DMS79 treated with DMSO at 0.1 percent for 48 hours (cell line): ENCODE results near the gene STXBP6.
A peak's percentile ranks its signal among the peaks of the same experiment; 100 is the strongest.

ENCODE experiments used
- DNase-seq: peaks from one replicate; lab custom pipeline; 2025; lab: John Stamatoyannopoulos, UW

Gene STXBP6

GRCh38 chr14:24887623-24888304, 162.2 kb downstream of the STXBP6 start:
- DNase-seq, result no peak

GRCh38 chr14:24885410-24885913, 164.5 kb downstream of the STXBP6 start:
- no peak for DNase-seq

DNA sequence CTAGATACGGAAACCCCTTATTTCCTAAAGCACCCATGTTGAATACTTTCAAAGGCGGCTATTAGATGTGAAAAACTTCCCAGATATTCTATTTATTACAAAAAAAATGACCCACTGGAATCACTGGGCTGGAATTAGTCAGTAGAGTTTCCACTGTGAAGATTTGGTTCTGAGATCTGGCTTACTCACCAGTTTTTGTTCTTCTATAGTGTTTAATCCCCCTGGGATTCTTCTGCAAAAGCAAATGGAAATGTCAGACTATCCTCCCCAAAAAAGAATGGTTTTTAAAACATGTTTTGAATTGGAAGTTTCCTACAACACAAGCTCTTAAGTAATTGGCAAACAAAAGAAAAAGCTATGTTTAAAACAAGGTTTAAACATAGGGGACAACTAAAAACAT, 166.4 kb downstream of the STXBP6 start:
- no peak for DNase-seq

DNA sequence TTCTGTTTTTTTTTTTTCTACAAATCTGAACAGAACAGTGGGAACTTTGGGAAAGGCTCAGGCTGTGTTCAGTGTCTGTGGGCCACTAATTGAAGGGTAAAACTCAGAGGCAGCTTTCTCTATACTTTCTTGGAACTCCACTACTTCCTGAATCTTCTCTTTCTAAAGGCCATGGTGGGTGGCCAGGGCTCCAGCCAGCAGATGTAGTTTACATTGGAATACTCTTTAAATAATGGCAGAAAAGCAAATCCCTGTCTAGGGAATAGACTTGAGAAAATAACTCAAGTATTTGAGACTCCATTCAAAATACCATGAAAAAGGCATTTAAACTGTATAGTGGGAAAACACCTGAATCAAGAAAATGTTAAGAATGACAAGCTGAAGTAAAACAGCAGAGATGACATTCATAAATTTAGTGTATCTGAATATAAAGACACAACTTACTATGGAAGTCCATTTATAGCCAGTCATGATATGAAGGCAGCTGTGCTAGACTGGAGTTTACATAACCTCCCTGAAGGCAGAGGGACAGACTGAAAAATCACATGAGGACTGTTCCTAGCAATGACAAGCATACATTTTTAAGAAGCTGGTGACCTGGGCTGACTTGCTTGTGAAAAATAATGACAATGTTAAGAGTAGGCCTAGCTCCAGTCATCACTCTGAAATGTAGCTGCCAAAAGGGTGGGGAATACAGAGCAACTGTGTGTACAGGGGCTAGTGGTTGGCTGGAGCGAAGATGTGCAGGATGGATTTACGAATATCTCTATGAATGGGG, 168.6 kb downstream of the STXBP6 start:
- DNase-seq, result no peak

DNA sequence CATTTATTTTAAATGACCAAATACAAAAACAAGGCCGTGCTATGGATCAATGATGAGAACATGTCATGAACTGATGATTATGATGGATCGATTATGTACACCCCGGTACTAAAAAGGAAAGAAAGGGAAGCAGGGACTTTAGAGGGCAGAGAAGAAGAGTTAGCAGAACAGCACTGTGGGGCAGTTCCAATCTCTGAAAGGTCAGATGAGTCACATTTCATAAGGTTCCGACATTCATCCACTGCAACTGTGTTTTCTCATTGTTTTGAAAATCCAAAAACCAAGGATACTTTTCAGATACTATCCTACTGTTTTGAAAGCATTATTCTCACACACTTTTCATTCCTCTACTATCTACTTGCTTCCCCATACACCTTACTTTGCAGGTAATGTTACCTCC, 169.3 kb downstream of the STXBP6 start:
- DNase-seq, result no peak

DNA sequence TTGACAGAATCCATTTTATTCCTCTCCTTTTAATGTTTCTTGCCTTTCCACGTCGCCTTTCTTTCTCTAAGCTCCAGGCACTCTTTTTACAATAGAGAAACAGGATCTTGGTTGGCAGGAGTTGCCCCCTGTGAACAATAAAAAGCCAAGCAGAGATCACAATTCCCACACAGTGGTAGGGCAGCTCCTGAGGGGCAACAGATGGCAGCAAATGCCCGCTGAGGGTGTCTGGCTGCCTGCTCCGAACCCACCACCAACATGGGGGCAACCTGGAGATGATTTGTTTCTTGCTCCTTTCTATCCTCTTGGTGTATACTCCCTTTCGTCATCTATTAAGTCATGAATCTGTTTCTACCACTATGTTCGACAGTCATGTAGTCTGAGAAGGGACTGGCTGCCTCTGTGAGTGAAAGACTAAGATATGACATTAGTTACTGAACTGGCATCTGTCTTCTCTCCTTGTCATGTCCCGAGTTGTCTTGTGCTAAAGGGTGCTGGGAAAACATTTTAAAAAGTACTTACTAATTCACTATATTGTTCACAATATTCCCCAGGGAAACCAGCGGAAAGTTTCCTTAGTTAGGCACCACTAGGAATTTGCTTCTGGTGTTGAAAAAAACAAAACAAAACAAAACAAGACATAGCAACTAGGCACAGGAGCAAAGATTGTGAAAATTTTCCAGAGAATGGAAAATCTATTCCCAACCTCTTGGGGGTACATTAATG, 170.1 kb downstream of the STXBP6 start:
- DNase-seq, result no peak

DNA sequence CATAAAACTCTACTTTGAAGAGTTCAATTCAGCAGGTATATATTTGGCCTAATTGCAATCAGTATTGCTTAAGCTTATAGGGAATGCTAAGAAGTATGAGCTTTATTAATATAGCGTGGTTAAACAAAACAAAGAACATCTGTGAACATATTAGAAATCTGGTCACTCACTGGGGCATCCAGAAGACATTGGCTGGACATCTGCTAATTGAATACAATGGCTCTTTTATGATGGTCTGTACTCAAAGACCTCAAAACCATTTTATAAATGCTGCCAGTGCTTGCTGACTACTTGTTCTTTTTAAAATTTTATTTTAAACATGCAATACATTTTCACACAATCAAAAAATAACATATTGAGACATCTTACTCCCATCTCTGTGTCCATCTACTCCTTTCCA, 173.0 kb downstream of the STXBP6 start:
- DNase-seq, result no peak

GRCh38 chr14:24875991-24876878, 173.7 kb downstream of the STXBP6 start:
- DNase-seq, result peak; percentile 100

- DNase-seq, result no peak
These were observed 174.6 kb downstream of the STXBP6 start for GRCh38 chr14:24875203-24875838.

DNA sequence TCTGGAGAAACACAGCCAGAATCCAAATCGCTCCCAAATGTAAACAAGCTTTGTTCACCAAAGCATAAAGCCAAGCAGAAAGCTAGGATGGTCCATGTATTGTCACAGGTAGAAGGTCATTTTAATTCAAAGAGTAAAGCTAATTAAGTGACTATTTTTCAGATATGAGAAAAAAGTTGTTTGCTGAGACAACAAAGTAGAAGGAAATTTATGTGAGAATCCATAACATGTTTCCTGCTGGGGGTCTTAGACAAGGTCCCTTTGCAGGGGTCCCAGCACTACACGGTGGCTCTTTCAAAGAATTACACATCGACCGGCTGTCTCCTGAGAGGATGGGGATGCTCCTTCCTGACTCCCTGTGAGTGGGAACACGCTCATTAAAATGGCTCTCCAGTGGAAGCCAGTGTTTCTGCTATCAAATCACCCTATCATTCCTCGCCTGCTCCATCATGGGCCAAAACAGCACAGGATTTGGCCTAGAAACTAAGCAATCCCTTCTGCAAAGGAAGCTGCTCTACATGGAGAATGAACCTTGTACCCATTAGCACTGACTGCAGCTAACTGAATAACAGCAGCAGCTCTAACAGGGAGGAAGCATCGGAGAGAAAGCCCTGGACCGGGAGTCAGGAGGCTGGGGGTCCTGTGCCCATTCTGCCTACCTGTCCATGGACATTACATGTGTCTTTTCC, 175.3 kb downstream of the STXBP6 start:
- DNase-seq, result no peak

GRCh38 chr14:24873551-24873950, 176.4 kb downstream of the STXBP6 start:
- no peak for DNase-seq

DNA sequence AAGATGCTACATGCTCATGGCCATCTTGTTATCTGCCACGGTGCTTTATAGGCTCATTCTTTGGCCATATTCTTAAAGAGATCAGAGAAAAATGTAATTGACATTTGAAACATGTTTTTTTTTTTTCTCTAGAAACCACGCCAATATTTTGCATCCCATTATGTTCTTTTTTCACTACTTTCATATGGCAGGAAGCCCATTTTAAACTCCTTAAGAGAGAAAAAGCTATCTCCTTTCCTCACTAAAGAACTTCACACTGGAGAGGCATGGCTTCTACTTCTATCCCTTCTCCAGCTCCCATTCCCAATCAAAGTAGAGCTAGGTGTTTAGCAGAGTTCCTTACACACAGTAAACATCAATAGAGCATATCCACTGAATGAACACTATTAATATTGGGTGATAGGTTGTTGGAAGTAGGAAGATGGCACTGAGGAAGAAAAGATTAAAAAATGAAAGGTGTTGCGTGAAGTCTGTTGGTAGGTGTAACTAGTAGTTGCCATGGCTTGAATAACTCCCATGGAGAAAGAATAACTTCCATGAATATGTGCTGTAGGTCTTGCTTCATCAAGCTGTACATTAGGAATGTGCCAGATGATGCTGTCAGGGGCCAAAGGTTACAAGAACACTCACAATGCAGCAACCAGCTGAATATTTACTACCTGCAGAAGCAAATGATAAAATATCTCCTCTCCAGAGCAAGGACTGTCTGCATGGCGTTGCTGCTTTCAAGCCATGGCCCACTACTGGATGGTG, 178.8 kb downstream of the STXBP6 start:
- DNase-seq, result no peak

DNA sequence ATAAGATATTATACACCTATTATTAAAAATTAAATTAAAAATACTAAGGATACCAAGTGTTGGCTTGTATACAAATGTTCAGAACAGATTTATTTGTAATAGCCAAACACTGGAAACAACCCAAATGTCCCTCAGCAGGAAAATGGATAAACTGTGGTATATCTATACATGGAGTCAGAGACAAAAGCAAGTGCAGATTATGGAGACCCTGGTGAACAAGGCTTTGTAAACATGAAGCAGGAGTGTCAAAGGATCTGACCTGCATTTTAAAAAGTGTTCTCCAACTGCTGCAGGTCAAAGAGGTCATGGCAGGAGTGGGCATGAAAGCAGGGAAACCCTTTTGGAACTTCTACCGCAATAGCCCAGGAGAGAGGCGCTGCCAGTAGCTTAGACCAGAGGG, 181.6 kb downstream of the STXBP6 start:
- DNase-seq, result no peak

- no peak for DNase-seq
These were observed 183.8 kb downstream of the STXBP6 start for GRCh38 chr14:24866067-24866639.

GRCh38 chr14:24863968-24864684, 185.8 kb downstream of the STXBP6 start:
- peak; percentile 85 for DNase-seq

- no peak for DNase-seq
These were observed 188.8 kb downstream of the STXBP6 start for GRCh38 chr14:24861083-24861630.

DNA sequence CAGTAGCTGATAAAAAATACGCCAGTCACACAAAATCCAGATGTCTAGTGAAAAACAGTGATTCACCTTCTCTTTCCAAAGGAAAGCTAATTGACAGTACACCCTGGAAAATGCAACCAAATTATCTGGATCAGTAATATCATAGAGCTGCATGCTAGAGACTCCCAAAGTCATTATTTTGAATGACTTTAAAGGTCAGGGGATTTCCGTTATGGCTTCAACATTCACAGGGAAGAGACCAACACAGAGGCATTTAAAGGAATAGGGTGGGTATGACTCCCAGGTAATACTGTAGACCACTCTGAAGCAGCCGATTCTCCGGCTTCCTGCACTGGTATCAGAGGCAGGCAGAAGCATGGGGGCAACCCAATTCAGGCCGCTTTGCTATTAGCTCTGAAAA, 190.4 kb downstream of the STXBP6 start:
- no peak for DNase-seq

DNA sequence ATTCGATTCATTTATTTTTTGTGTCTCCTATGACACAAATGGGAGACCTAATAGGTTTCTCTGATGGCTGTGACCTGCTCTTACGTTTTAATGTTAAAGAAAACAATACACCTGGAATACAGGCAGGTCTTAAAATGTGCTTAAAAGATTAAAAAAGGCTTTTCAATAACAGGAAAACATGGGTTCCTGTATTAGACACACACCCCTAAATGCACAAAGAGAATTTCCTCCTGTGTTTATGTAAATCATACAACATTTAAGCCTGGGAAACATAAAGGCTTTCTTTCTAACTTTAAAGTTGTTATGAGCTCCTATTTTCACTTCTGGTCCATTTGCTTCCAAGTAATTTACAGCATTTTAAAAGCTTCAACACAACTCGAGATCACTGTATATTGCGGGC, 191.3 kb downstream of the STXBP6 start:
- no peak for DNase-seq

DNA sequence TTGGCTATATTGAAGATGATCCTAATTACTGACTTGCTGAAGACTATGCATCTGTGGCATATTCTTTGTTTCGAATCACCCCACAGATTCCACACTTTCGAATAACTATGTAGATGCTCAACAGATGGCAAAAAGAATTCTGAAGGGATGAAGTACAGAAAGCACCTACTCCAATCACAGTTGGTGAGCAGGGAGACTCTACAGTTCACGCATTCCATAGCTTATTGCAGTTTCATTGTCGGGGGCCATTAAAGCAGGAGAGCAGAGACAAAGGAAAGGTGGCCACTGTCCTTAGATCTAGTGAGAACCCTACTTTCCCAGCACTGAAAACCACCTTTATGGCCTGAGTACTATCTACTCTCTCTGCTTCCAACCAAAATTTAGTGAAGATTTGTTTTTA, 191.9 kb downstream of the STXBP6 start:
- DNase-seq, result no peak
